ENCODE data around the gene AKR1E2.

AKR1E2 gene

DNA sequence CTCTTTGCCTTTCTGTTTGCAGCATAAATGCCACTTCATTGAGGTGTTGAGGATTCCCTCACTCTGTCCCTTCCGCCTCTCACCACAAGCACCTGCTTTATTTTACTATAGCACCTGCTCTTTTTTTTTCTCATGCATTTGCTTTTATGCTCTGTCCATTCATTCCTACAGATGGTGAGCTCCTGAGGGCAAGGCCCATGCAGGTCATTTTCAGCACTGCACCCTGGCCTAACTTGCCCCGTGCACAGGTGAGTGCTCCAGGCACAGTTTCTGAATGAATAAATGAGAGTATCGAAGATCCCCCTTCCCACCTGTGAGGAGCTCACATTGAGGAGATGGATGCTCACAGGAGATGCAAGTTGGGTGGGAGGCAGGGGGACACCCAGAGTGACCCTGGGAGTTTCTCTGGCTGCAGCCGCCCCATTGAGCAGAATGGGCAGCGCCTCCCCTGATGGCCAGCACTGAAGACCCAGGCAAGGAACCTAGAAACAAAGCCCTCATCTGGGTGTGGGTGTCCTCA is 1.2 kb upstream of the AKR1E2 start:
- DNase-seq (ENCODE audit: insufficient read length, low spot score) (no peak), FAIRE-seq (no peak)
- no peak for TF ChIP-seq POLR2A (IDR thresholded peaks at IDR 0.05; ENCODE audit: low read depth, low read length)

DNA sequence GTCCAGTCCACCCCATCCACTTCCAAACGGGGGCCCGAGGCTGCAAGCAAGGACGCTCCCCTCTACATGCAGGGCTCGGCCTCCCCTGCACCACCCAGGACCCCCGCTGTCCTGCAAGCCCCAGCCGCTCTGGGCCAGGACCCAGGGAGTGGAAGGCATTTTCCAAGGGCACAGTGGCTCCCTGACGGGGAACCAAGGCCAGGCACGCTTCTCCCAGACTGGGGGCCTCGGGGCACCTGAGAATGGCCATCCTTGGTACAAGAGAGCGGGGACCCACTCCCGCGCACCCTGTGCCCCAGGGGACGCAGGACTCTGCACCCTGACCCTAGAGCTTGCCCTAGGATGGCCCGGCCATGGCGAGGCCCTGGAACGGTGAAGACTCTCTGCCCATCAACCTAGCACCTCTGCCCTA is 545 bp upstream of the AKR1E2 start:
- no peak for DNase-seq (ENCODE audit: insufficient read length, low spot score)
- no peak for TF ChIP-seq POLR2A (IDR thresholded peaks at IDR 0.05; ENCODE audit: low read depth, low read length)
- FAIRE-seq = no peak

GRCh38 chr10:4826792-4827324 is 851 bp downstream of the AKR1E2 start:
- TF ChIP-seq POLR2A (IDR thresholded peaks at IDR 0.05; ENCODE audit: low read depth, low read length) = no peak
- DNase-seq (ENCODE audit: insufficient read length, low spot score) (no peak), FAIRE-seq (no peak)

GRCh38 chr10:4828005-4828404 is 2.0 kb downstream of the AKR1E2 start:
- DNase-seq (ENCODE audit: insufficient read length, low spot score) (no peak), FAIRE-seq (no peak)
- no peak for TF ChIP-seq POLR2A (IDR thresholded peaks at IDR 0.05; ENCODE audit: low read depth, low read length)

DNA sequence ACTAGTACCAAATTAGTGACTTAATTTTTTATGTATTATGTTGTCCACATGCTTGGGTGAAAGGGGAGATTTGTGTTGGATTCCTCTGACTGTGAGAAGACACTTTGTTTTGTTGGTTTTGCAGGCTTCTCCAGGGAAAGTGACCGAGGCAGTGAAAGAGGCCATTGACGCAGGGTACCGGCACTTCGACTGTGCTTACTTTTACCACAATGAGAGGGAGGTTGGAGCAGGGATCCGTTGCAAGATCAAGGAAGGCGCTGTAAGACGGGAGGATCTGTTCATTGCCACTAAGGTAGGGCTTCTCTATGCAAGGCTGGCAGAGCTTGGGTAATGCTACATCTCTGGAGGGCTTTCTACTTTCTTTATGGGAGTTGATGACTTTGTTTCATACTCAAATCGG is 4.5 kb downstream of the AKR1E2 start:
- DNase-seq (ENCODE audit: insufficient read length, low spot score) = no peak
- FAIRE-seq = no peak
- TF ChIP-seq POLR2A (IDR thresholded peaks at IDR 0.05; ENCODE audit: low read depth, low read length) = no peak

GRCh38 chr10:4831091-4831490 is 5.1 kb downstream of the AKR1E2 start:
- no peak for DNase-seq (ENCODE audit: insufficient read length, low spot score)
- no peak for TF ChIP-seq POLR2A (IDR thresholded peaks at IDR 0.05; ENCODE audit: low read depth, low read length)
- no peak for FAIRE-seq

- no peak for DNase-seq (ENCODE audit: insufficient read length, low spot score)
- no peak for FAIRE-seq
- no peak for TF ChIP-seq POLR2A (IDR thresholded peaks at IDR 0.05; ENCODE audit: low read depth, low read length)
Observed at GRCh38 chr10:4833286-4833685, 7.3 kb downstream of the AKR1E2 start.

DNA sequence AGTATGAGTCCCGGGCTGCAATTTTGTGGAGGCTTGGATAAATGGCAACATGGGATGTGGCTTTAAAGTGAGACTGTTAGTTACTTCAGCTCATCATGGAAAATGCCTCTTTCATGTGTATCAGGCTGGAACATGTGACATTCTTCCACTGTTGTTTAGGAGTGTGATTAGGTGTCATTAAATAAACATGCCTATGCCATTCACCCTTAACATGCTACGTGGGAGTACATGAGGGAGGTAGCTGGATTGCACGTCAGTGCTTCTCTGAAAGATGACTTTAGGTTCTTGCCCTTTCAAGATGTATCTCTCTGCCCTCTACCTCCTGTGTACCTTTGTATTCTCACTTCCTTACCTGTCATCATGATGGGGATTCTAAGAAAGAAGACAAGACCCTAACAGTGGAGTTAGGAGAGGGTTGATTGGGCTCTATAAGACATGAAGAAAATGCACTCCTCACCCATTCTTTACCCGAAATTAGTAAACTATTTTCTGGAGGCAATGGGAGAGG is 8.9 kb downstream of the AKR1E2 start:
- no peak for TF ChIP-seq POLR2A (IDR thresholded peaks at IDR 0.05; ENCODE audit: low read depth, low read length)
- FAIRE-seq (no peak), DNase-seq (ENCODE audit: insufficient read length, low spot score) (no peak)

DNA sequence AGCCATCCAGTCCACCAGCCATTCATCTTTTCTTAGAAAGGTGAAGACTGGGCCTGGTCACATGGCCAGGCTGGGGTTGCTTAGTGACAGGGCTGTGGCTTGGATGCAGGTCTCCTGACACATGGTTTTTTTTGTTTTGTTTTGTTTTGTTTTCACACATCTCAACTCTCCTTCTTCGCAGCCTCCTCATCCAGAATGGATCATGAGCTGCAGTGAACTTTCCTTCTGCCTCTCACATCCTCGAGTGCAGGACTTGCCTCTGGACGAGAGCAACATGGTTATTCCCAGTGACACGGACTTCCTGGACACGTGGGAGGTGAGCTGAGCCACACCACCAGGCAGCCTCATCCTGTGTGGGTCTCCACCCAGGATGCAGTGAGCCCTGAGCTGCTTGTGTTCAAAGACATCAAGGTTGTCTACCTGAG is 9.5 kb downstream of the AKR1E2 start:
- FAIRE-seq = no peak
- TF ChIP-seq POLR2A (IDR thresholded peaks at IDR 0.05; ENCODE audit: low read depth, low read length) = no peak
- no peak for DNase-seq (ENCODE audit: insufficient read length, low spot score)

GRCh38 chr10:4836416-4836969 is 10.5 kb downstream of the AKR1E2 start:
- no peak for FAIRE-seq
- DNase-seq (ENCODE audit: insufficient read length, low spot score) = no peak
- no peak for TF ChIP-seq POLR2A (IDR thresholded peaks at IDR 0.05; ENCODE audit: low read depth, low read length)

- DNase-seq (ENCODE audit: insufficient read length, low spot score) = no peak
- TF ChIP-seq POLR2A (IDR thresholded peaks at IDR 0.05; ENCODE audit: low read depth, low read length) = no peak
- no peak for FAIRE-seq
Observed at GRCh38 chr10:4837551-4837950, 11.5 kb downstream of the AKR1E2 start.

DNA sequence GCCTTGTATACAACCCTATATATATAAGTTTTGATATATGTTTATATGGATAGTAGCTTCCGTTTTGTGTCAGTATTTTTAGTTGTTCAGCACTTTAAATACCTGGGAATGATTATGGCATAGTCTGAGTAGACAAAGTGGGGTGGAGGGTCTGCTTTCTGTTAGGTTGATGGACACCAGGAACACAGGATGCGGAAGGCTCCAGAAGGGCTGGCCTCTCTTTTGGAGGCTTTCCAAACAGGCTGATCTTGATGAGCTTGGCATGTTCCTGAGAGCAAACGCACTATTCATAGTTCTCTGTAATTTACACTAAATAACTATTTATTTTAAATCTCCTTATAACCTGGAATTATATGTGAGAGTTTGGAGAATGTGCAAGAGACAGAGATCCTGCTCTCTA is 12.7 kb downstream of the AKR1E2 start:
- no peak for DNase-seq (ENCODE audit: insufficient read length, low spot score)
- no peak for TF ChIP-seq POLR2A (IDR thresholded peaks at IDR 0.05; ENCODE audit: low read depth, low read length)
- no peak for FAIRE-seq

GRCh38 chr10:4839353-4839752 is 13.3 kb downstream of the AKR1E2 start:
- FAIRE-seq = no peak
- DNase-seq (ENCODE audit: insufficient read length, low spot score) = no peak
- TF ChIP-seq POLR2A (IDR thresholded peaks at IDR 0.05; ENCODE audit: low read depth, low read length) = no peak

DNA sequence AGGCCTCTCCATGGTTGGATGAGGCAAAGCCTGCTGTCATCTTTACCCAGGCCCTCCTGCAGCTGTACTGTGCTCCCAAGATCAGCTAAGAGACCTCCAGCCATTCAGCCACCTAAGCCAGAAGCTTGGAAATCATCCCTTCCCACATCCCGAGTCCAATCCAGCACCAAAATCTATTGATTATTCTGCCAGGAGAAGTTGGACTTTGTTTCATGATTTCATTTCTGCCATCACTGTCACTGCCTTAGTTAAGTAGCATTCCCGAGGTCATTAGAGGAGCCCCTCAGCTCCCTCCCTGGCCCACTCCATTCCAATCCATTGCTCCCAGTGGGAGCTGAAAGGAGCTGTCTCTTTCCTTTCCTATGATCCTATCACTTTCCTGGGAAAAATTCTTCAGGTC is 14.1 kb downstream of the AKR1E2 start:
- no peak for TF ChIP-seq POLR2A (IDR thresholded peaks at IDR 0.05; ENCODE audit: low read depth, low read length)

DNA sequence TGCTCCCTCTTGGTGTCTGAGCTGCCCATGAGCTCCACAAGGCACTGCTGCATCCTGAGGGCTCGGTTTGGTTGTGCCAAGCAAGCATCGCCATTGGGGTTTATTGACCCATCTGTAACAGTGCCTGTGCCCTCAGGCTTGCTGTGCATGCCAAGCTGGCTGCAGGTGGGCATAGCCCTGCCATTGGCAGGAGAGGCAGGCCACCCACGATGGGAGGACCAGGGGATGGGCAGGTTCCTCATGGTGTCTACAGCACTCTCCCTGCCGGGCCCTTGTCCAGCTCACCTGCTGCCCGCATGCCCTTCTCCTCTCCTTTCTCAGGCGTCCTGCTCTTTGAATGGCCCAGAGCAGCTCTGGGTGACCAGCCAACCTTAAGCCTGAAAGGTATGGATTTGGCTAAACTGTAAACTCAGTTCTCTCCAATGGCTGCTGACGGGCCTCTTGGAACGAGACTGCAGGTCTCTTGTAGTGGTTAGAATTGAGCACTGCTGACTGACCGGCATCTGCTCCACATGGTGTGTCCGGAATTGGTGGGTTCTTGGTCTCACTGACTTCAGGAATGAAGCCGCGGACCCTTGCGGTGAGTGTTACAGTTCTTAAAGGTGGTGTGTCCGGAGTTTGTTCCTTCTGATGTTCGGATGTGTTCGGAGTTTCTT is 17.6 kb downstream of the AKR1E2 start:
- no peak for DNase-seq (ENCODE audit: insufficient read length, low spot score)
- TF ChIP-seq POLR2A (IDR thresholded peaks at IDR 0.05; ENCODE audit: low read depth, low read length) = no peak
- no peak for FAIRE-seq

More for the DNA sequence above, 14.1 kb downstream of the AKR1E2 start:
- FAIRE-seq (no peak), DNase-seq (ENCODE audit: insufficient read length, low spot score) (no peak)

Data from H54 (cell line).